Ectodermal cell (in vitro differentiated cells): ENCODE data around the gene PRRT1B.
"Not testable (repeated sequence)": the region's sequence is repeated elsewhere in the genome, so short reads cannot be mapped to it uniquely, and the experiment has no call there.

Experiments used
- H3K27ac ChIP-seq: 2 replicates; pipeline ENCODE4 v1.7.0; 2013; ENCODE audit warnings: mild to moderate bottlenecking, low read depth, low read length; ENCODE audit not compliant: insufficient read depth, poor library complexity, severe bottlenecking
- H3K27me3 ChIP-seq: 2 replicates; pipeline ENCODE4 v1.7.0; 2013; ENCODE audit warnings: mild to moderate bottlenecking, low read length; ENCODE audit not compliant: insufficient read depth, control insufficient read depth, poor library complexity, severe bottlenecking
- H3K36me3 ChIP-seq: one replicate; pipeline ENCODE4 v1.7.0; 2013; ENCODE audit warnings: low read length; ENCODE audit not compliant: control insufficient read depth, insufficient read depth
- H3K4me1 ChIP-seq: one replicate; pipeline ENCODE4 v1.7.0; 2013; ENCODE audit warnings: low read length; ENCODE audit not compliant: control insufficient read depth, insufficient read depth
- H3K4me3 ChIP-seq: 2 replicates; pipeline ENCODE4 v1.7.0; 2013; ENCODE audit warnings: low read depth, low read length, control low read depth; ENCODE audit not compliant: insufficient read depth
- H3K9me3 ChIP-seq: 2 replicates; pipeline ENCODE4 v1.7.0; 2013; ENCODE audit warnings: mild to moderate bottlenecking, low read length, moderate library complexity; ENCODE audit not compliant: control insufficient read depth
- WGBS, 2 experiments: methylation state at CpG; one replicate each; pipeline ENCODE4 v1.1.7; 2013; ENCODE audit warnings: missing lambda C conversion rate in 2 of 2; 5-methylcytosine and 5-hydroxymethylcytosine counted together

Gene PRRT1B

GRCh38 chr9:131511416-131511815 lies 33.9 kb upstream of the PRRT1B start:
- WGBS, 2 experiments = 79 to 81% methylated on average over 7 of the region's 7 CpGs
- Histone ChIP-seq H3K27ac (no peak overlapping the region), H3K9me3 (no peaks in the 10 kb centered on the region), H3K4me1 (no peaks in the 10 kb centered on the region), H3K27me3 (no peaks in the 10 kb centered on the region), H3K4me3 (no peak overlapping the region), H3K36me3 (peaks cover 31% of the 10 kb centered on the region)

- no peaks in the 10 kb centered on the region for H3K9me3 ChIP-seq
- 92 to 97% methylated on average over 6 of the region's 6 CpGs for WGBS, 2 experiments
- no peak overlapping the region for H3K4me3 ChIP-seq
- no peaks in the 10 kb centered on the region for H3K27me3 ChIP-seq
- H3K27ac ChIP-seq = no peak overlapping the region
- H3K36me3 ChIP-seq = peaks cover 36% of the 10 kb centered on the region
- H3K4me1 ChIP-seq = no peaks in the 10 kb centered on the region
These were observed 33.4 kb upstream of the PRRT1B start for GRCh38 chr9:131511880-131512279.

- Histone ChIP-seq H3K4me1 (no peaks in the 10 kb centered on the region), H3K36me3 (peaks cover 45% of the 10 kb centered on the region), H3K9me3 (no peaks in the 10 kb centered on the region), H3K27me3 (no peaks in the 10 kb centered on the region), H3K4me3 (no peak overlapping the region), H3K27ac (no peak overlapping the region)
- 93 to 95% methylated on average over 15 of the region's 15 CpGs for WGBS, 2 experiments
These were observed 32.1 kb upstream of the PRRT1B start for GRCh38 chr9:131513177-131513576.

GRCh38 chr9:131515559-131516031 lies 29.7 kb upstream of the PRRT1B start:
- H3K36me3 ChIP-seq = peaks cover 68% of the 10 kb centered on the region
- not testable (repeated sequence) for H3K9me3 ChIP-seq, H3K4me3 ChIP-seq, H3K27me3 ChIP-seq, H3K4me1 ChIP-seq, H3K27ac ChIP-seq
- WGBS, 2 experiments = 86 to 89% methylated on average over 12 of the region's 12 CpGs

GRCh38 chr9:131516100-131516499 lies 29.2 kb upstream of the PRRT1B start:
- Histone ChIP-seq H3K27ac (no peak overlapping the region), H3K36me3 (peaks cover 66% of the 10 kb centered on the region), H3K27me3 (no peaks in the 10 kb centered on the region), H3K4me3 (no peak overlapping the region), H3K4me1 (no peaks in the 10 kb centered on the region), H3K9me3 (no peaks in the 10 kb centered on the region)
- 88 to 90% methylated on average over 14 of the region's 15 CpGs for WGBS, 2 experiments

DNA sequence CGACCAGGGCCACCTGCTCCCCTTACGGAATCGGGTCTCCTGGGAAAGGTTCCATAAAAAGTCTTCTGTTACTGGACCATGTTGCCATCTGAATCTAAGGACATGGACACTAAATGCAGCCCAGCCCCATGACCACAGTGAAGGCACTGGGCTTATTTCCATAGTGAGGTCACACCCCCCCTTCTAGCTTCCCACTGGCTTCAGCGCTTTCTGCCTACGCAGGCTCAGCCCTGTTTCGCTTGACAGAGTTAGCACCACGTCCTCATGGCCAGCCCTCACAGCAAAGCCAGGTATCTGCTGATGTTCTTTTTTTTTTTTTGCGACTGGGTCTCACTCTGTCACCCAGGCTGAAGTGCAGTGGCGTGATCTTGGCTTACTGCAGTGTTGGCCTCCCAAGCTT lies 28.4 kb upstream of the PRRT1B start:
- Histone ChIP-seq H3K4me3 (no peak overlapping the region), H3K27me3 (no peaks in the 10 kb centered on the region), H3K4me1 (no peaks in the 10 kb centered on the region), H3K36me3 (peaks cover 62% of the 10 kb centered on the region), H3K27ac (no peak overlapping the region), H3K9me3 (no peaks in the 10 kb centered on the region)
- 93 to 96% methylated on average over 9 of the region's 9 CpGs for WGBS, 2 experiments

DNA sequence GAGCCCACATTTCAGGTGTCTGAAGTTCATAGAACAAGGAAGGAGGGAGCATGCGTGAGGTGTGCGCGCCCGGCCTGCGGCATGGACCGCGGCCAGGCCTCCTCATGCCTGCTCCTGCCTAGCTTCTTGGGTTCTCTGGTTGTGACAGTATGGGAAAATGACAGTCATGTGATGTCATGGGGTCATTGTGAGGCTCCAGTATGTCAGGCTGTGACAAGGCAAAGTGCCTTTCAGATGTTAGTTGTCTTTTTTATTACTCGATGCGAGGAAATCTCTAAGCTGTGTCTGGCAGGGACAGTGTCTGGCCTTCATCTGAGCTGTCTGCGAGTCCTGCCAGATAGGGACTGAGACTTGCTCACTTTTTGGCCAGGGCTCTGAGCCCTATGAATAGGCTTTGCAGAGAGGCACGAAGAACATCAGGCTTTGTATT lies 27.5 kb upstream of the PRRT1B start:
- H3K27ac ChIP-seq = no peak overlapping the region
- H3K9me3 ChIP-seq = no peaks in the 10 kb centered on the region
- H3K4me3 ChIP-seq = no peak overlapping the region
- 97 to 98% methylated on average over 11 of the region's 11 CpGs for WGBS, 2 experiments
- peaks cover 58% of the 10 kb centered on the region for H3K36me3 ChIP-seq
- H3K27me3 ChIP-seq = no peaks in the 10 kb centered on the region
- no peaks in the 10 kb centered on the region for H3K4me1 ChIP-seq

DNA sequence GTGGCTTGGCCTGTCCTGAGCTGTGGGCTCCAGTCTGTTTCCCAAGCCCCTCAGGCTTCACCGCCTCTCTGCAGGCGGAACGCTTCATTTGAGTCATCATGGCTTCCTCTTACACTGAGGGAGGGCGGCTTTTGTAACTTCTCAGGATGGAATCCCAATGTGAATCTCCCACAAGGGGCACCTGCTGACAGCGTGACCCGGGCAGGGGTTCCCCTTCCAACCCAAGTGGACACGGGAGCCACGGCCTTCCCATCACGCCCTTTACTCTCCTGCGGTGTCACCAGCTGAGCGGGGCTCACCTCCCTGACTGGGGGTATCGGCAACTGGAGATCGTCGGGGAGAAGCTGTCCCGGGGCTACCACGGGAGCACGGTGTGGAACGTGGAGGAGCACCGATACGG lies 26.8 kb upstream of the PRRT1B start:
- Histone ChIP-seq H3K4me1 (no peaks in the 10 kb centered on the region), H3K4me3 (no peak overlapping the region), H3K27me3 (no peaks in the 10 kb centered on the region), H3K9me3 (no peaks in the 10 kb centered on the region), H3K36me3 (peaks cover 58% of the 10 kb centered on the region), H3K27ac (no peak overlapping the region)
- 96% methylated on average over 20 of the region's 20 CpGs for WGBS, 2 experiments

GRCh38 chr9:131520503-131520902 lies 24.8 kb upstream of the PRRT1B start:
- no peaks in the 10 kb centered on the region for H3K27me3 ChIP-seq
- H3K4me3 ChIP-seq = no peak overlapping the region
- no peaks in the 10 kb centered on the region for H3K4me1 ChIP-seq
- no peaks in the 10 kb centered on the region for H3K9me3 ChIP-seq
- peaks cover 54% of the 10 kb centered on the region for H3K36me3 ChIP-seq
- no peak overlapping the region for H3K27ac ChIP-seq
- WGBS, 2 experiments = 84% methylated on average over 16 of the region's 16 CpGs

DNA sequence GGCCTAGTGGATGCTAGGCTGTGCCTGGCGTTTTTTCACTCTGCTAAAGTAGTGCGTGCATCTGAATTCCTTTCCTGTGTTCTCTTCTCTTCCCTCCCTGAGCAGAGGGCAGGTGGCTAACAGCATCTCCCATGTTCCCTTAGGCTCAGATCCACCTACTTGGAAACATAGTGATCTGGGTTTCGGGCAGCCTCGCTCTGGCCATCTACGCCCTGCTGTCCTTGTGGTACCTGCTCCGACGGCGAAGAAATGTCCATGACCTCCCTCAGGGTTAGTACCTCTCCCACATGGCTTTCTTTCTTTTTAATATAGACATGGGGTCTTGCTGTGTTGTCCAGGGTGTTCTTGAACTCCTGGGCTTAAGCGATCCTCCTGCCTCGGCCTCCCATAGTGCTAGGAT lies 24.1 kb upstream of the PRRT1B start:
- 91 to 97% methylated on average over 10 of the region's 10 CpGs for WGBS, 2 experiments
- Histone ChIP-seq H3K9me3 (no peaks in the 10 kb centered on the region), H3K36me3 (peaks cover 51% of the 10 kb centered on the region), H3K27ac (no peak overlapping the region), H3K27me3 (no peaks in the 10 kb centered on the region), H3K4me3 (no peak overlapping the region), H3K4me1 (no peaks in the 10 kb centered on the region)

GRCh38 chr9:131521822-131522221 lies 23.5 kb upstream of the PRRT1B start:
- Histone ChIP-seq H3K4me1 (no peaks in the 10 kb centered on the region), H3K4me3 (no peak overlapping the region), H3K27me3 (no peaks in the 10 kb centered on the region), H3K27ac (no peak overlapping the region), H3K36me3 (peaks cover 51% of the 10 kb centered on the region), H3K9me3 (no peaks in the 10 kb centered on the region)
- 95% methylated on average over 13 of the region's 13 CpGs for WGBS, 2 experiments
